TTC549 (cell line): Measurements from ENCODE around the gene CALD1.
"Not testable (repeated sequence)": the region's sequence is repeated elsewhere in the genome, so short reads cannot be mapped to it uniquely, and the experiment has no call there.

Source experiments
- FAIRE-seq: peaks from 2 replicates; lab custom pipeline; 2012; peaks lifted over from hg19 to GRCh38; lab: Jason Lieb, UNC

CALD1 gene

DNA sequence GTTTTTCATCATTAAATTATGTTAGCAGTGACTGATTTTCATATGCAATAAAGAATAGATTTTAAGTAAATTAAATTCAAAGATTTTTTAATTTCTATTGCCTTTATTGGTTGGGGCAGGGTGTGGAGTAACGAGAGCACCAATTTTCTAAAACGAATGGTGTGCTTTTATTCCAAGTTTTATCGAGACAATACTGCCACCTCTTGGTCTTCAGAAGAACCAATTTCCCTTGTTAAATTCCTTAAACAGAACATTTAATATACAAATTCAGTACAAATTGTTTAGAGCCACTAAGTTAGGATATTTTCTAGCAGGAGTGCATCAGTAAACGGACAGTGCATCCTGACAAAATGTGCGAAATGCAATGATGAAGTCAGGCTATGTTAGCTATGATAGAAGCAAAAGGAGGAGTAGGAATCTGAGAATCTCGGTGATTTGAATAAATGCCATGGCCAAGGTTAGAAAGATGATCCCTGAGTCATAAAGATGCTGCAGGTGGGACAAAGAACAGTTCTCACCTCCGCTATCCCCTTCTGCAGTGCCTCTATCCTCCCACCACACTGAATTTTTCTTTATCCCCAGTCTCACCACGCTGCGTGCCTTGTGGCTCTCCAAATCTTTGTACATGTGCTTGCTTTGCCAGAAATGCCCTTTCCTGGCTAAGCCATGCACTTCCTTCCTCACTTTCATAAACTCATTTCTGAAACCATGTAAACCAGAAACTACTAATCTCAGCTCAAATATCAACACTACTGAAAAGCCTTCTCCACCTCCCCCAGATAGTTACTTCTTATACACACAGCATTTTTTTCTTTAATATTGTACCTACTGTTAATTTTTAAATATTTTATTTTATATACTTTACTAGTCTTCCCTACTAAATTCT lies 175.0 kb downstream of the CALD1 start:
- peak; percentile 82 for FAIRE-seq

DNA sequence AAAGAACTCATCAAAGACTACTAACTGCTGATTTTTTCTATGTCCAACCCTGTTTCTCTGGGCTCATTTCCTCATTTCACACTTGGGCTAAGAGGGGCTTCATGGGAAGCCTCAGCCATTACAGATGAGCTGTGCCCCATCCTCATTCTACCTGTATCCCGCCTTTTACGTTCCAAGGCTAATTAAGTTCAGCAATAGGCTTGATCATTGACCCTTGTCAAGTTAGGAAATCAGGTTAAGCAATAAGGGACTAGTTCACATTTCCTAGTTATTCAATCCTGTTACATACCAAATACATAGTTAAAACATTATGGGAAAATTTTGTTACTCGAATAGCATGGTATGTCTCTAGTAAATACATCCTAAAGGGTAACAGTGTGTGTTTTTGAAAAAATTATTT lies 177.6 kb downstream of the CALD1 start:
- no peak for FAIRE-seq

DNA sequence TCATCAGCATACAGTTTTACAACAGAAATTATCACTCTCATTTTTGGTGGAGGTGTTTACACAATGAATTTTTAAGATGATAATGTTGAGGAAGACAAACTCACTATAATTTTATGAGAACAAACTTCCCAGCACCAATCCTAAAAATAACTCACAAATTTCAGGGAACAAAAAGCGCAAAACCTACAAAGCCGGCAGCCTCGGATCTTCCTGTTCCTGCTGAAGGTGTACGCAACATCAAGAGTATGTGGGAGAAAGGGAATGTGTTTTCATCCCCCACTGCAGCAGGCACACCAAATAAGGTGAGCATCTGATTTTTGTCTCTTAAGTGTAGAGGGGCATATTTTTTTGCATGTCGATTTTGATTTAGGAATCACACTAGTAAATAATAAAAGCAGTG lies 180.4 kb downstream of the CALD1 start:
- FAIRE-seq = no peak

DNA sequence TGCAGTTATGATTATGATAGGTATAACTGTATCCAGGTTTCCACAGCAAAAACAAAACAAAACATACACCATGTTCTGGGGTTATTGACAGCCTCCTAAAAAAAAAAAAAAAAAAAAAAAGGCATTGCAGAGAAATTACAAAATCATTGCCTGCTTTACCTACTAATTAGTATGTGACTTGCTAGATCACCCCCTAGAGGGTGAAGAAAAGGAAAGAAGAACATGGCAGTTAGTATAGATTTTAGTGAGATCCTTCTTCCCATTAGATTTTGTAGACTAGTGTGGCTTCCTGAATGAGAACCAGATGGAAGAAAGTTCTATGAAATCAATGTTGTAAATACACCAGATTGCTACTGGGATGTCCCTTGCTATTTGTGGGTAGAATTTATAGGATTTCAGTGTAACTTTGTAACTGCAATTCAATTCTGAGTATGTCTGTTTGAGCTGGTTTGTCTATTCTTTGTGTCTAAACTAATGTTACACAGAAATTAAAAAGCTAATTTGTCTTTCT lies 182.9 kb downstream of the CALD1 start:
- no peak for FAIRE-seq

DNA sequence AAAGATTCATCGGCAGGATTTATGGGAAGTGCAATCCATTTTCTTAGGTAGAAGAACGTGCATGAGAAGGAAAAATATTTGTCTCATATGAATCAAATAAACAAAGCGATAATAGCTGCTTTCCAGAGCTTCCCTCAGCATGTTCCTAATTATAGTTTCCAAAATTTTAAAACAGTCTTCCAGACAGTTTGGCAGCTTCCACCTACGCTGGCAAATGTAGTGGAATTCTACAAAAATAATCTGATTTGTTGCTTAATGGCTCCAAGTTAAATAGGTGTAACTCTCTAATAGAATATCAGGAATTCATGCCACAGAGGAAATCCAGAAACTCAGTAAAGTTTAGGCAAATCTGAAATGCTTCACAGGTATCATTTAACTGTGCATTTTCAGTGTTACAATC lies 183.6 kb downstream of the CALD1 start:
- FAIRE-seq = no peak

DNA sequence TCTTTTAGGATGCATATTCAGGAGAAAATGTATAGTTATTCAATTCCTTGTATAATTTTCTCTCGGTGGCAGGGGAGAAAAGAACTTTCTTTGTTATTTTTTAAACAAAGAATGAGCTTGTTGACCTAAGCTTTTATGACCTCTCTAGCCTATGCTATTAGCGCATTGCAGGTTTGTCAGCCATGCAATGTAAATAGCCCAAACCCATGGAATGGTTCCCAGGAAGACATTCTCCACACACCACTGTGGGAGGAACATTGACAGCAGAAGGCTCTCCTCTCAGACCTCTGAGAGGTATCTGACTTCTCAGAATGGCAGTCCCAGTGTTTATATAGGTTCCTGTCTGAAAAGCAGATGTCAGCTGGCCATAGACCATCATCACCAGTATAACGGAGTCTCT lies 187.3 kb downstream of the CALD1 start:
- no peak for FAIRE-seq

DNA sequence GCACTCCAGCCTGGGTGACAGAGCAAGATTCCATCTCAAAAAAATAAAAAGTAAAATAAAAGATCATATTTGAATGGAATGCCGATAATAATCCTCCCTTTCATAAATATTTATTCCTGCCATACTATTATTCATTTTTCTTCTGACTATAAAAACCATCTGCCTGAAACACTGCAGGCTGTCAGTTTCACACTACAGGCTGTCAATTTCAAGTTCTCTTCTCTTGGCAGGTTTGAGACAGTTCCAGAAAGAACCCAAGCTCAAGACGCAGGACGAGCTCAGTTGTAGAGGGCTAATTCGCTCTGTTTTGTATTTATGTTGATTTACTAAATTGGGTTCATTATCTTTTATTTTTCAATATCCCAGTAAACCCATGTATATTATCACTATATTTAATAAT lies 188.7 kb downstream of the CALD1 start:
- FAIRE-seq = no peak

DNA sequence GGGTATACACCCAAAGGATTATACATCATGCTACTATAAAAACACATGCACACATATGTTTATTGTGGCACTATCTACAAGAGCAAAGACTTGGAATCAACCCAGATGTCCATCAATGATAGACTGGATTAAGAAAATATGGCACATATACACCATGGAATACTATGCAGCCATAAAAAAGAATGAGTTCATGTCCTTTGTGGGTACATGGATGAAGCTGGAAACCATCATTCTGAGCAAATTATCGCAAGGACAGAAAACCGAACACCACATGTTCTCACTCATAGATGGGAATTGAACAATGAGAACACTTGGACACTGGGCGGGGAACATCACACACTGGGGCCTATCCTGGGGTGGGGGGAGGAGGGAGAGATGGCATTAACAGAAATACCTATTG lies 202.2 kb downstream of the CALD1 start:
- not testable (repeated sequence) for FAIRE-seq

DNA sequence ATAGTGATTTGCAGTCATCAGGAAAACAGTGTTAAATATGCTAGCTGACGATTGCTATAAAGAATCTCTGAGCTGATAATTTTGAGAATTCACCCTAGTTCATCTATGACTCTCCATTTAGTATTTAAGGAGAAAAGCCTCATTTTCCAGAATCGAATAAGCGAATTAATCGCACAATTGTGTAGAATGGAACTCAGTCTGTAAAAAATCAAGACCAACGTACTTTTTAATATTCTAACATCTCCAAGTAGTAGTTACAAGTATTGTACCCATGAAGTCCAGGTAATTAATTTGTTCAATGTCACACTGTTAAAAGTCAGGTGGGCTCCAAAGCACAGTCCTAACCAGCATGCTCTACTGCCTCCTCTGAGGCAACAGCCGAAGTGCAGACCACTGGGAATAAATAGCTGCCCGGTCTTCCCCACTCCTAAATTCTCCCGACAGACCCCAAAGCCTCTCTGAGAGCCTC lies 206.5 kb downstream of the CALD1 start:
- no peak for FAIRE-seq

DNA sequence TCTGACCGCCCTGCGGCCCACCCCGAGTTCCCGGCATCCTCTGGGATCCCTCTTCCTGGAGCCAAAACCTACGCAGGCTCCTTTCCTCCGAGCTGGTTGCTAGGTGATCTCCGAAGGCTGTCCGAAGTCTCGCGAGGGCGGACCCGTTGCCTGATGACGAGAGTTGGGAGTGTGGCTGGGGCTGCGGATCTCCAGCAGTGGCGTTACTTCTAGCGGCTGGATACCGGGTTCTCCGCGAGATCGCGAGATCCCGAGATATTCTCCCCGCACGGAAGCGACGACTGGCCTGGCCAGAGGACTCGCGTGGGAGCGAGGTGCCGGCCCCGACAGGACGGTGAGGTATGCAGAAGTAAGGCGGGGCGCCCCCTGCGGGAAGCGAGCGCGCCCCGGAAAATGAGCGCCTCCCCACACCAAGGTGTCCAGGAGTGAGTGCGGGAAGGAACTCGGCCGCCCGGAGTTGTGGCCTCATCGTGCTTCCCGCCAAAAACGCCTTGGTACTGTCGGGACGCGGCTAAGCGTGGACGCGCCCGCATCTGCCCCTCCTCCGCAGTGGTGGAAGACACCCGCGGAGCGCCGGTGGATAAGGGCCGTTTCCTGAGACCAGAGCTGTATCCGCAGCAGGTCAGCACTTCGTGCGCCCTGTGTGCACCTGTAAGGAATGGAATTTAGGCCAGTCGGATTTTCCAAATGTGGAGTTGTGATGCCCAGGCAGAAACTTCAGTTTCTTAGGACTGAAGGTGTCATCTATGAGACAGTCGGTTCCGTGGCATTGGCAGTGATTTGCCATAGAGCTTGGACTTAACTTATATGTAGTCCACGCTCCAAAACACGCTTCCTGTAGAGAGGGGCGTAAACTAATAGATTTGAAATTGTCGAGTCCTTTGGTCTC lies 207.2 kb downstream of the CALD1 start, which contains the start of gene AGBL3:
AGBL3 (plus strand) TSS at position 146 of the 889 bp plus-strand sequence. CDS start 1,426 bp downstream, outside the sequence.
- no peak for FAIRE-seq

DNA sequence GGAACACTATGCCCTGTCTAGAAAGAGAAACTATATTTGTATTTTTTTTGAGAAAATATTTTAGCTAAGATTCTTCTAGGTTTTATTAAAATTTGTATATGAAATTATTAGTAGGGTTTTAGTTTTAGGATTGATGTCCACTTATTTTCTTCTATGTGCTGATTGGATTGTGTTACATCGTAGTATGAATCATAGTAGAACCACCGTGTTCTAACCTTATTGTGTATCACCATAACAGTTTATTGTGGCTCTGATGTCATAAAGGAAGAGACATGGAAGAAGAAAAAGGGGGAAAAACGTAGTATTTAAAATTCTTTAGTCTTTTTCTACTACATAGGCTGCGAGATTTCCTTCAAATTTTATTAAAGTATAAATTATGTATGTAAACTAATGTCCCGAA lies 208.7 kb downstream of the CALD1 start:
- no peak for FAIRE-seq

DNA sequence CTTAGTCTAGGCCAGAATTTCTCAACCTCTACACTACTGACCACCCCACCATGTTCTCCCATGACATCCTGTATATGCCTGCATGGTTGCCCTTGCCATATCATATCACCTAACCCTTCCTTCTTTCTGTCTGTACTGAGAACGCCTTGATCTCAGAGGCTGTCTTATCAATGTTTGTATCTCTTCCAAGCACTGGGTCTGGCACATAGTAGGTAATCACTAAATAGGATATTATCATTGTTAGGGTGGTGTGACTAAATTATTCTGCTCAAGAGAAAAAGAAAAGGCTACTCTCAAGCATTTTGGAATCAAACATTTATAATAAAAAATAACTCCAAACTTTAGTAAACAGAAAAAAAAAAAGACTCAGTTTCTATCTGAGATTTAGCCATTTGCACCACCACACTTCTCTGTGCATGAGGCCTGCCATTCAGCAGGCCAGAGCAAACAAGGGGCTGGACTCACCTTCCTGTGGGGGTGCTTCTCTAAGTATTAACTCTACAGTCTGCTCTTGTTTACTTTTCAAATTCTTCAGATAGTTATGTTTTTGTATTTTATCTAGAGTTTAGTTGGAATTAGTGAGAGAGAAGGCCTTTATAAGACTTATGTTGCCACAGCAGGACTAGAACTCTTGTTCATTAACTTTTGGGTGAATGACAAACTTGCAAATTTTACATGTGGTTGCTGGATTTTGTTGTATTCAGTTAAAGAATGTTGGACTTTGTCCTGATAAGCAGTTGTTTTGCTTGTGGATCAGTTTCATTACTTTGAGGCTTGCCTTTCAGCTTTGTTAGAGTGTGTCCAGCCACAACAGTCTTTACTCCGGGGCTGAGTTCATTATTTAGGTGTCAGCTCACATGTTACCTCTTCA lies 212.3 kb downstream of the CALD1 start:
- no peak for FAIRE-seq

DNA sequence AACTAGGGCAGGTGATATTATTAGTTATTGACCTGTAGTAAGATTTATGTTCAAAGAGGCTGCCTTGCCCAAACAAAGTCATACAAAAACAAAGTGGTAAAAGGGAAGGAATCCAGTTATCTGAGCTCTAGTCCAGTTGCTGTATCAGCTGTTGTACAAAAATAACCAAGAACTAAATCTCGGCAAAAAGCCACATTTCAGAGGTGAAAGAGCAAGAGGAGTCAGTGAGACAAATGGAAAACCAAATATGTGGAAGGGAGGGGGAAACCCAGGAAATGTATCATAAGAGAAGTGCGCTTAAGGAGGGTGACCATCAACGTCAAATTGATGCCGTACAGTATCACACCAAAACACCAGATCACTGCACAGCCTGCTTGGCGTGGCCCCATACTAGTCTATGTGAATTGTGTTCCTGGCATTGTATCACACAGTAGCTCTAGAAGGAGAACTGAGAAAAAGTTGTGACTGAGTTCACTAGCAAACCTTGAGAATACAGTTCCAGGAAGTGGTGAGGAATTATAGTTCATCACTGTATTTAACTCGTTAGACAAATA lies 213.3 kb downstream of the CALD1 start:
- no peak for FAIRE-seq

DNA sequence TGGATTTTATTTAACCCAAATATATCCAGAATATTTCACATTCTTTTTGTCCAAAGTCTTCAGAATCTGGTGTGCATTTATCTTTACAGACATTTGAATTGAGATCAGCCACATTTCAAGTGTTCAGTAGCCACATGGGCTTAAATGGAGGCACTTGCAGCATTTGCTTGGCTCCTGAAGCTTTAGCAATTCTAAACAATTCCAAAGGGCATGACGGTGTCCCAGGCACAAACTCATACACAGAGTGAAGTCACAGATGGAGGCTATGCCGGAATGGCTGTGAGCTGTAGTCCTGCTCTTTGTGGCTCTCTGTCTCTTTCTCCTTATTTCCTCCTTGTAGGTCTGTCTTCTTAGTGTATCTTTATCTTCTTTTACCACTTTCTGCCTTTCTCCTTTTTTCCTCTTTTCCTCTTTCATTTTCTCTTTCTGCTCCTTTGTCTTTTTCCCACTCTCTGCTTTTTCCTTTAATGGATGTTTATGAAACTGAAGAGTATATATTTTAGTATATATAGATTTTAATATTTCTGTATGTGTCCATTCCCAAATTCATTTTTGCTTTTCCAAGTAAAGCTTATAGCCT lies 214.5 kb downstream of the CALD1 start:
- no peak for FAIRE-seq

DNA sequence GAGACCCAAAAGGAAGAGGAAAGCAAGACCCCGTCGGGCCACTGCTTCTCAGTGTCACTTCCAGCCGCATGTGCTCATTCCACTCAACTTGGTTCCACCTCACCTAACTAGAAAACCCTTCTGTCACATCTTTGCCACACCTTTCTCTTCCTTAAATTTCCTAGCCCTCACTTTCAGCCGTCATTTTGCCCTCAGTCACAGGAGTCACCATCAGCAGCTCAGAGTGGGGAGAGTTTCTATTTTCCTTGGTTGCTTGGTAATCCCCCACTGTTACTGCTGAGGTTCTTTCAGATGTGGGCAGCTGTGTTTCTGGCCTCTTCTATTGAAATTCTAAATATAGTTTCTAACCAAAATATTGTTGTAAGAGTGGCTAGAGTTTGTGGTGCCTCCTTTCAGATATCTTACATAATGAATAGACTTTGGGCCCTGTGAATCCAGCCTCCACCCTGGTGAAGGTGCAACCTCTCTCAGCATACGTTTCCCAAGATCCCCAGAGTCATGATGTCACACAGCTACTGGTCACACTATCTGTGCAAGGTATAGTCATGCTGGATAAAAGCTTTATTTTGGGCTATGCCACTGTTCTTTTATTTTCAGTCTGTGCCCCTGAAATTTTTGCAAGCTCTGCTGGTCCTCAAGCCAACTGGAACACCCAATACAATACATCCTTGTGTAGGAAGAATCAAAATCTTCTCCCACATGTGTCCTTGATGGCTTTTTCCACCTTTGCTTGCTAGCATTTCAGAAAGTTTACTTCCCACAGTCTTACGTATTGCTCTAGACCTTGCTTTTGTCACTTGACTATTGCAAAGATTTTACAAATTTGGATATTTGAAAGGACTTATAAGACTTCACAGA lies 216.0 kb downstream of the CALD1 start:
- no peak for FAIRE-seq

DNA sequence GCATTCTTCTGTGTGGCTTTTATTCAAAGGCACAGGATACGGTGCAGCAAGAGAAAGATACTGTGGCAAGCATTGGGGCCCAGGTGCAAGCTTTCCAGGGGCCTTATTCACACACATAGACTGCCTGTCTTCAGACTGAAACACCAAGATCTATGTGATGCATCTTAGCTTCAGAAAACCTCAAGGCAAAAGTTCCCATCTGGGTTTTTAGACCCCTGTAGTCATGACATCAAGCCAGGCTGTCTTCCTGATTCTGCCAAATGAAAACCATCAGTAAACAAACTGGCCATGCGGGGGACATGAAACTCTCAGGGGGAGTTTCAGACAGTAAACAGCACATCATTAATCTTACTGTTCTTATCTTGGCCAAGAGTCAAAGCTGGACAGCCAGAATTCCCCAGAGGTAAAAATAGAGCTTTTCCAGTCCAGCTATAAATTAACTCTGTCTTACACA lies 216.7 kb downstream of the CALD1 start:
- no peak for FAIRE-seq

DNA sequence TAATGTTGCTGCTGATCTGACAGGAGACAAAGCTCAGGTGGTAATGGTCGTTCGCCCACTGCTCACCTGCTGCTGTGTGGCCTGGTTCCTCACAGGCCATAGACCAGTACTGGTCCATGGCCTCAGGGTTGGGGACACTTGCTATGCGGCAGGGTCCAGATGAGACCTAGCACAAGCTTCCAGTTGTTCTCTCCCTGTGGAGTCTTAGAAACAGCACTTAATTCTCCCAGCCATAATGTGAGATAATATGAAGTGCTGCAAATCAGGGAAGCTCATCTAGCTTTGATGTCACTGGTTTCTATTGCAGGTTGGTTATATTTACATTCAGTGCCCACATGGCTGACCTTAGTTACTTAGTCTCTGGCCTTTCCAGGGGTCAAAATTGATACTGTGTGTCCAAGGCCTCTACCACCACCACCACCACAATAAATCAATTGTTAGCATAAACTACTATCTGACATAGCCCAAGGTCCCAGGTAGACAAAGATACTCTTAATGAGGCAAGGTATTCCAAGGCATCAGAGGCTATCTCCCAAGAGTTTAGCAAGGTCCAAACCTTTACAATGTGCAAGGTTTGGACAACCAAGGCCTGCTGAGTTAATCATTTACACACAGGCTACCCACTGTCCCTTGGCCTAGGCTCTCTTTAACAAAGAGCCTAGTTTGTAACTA lies 217.9 kb downstream of the CALD1 start:
- FAIRE-seq = no peak

DNA sequence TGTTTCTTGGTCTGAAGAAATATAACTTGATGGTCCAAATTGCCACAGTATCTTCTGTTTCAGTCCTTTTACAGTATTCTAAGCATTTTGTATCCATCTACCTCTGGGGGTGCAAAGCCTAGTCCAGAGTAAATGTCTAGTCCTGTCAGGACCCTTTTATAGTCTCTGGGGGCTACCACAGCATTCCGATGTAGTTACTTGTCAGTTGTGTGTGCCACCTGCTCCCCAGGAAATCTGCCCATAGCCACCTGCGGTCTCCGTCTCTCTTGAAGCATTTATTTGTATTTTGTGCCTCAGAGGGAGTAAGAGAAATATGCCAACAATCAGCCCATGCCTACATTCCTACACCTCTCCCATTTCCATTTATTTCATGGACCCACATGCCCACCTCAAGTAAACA lies 219.7 kb downstream of the CALD1 start:
- no peak for FAIRE-seq

DNA sequence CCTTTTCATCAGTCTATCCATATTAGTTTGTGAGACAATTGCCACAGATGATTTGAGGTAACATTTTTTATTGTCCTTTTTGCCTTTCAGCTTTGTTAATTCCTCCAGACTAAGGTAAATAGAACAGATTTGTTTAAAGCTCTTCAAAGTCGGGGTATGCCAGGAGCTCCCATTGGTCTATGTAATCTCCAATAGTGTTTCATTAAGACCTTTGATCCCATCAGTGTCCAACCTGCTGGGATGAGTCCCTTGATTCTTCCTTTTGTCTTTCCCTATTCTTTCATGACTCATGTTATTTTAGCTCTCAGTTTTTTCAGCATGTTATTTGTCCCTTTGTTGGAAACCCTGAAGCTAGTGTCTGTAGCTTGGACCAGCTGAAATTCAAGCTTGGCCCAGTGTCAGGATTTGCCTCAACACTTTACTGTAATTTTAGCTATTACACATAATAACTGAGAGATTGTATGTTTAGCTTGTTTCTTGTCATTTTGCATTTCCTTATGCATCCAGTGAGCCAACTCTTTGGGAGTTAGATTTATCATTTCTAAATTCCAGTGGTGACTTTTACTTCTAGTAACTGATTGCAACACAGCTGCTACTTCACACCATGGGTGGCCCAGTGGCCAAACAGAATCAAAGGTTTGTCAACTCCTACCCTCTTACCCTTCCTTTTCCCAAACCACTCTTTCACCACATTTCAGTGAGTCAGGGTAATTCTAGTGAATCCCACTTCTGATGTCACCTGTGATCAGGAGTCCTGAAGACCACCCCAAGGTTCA lies 222.1 kb downstream of the CALD1 start:
- no peak for FAIRE-seq
